GM21576 (cell line): ENCODE results near the gene IFI27L2.

Experiments
- ATAC-seq: cut with Tn5 transposase; IDR thresholded peaks from one replicate; pipeline ENCODE4 v1.9.1; 2021; ENCODE audit warnings: mild to moderate bottlenecking, moderate library complexity; ENCODE audit not compliant: unreplicated experiment

The IFI27L2 gene

DNA sequence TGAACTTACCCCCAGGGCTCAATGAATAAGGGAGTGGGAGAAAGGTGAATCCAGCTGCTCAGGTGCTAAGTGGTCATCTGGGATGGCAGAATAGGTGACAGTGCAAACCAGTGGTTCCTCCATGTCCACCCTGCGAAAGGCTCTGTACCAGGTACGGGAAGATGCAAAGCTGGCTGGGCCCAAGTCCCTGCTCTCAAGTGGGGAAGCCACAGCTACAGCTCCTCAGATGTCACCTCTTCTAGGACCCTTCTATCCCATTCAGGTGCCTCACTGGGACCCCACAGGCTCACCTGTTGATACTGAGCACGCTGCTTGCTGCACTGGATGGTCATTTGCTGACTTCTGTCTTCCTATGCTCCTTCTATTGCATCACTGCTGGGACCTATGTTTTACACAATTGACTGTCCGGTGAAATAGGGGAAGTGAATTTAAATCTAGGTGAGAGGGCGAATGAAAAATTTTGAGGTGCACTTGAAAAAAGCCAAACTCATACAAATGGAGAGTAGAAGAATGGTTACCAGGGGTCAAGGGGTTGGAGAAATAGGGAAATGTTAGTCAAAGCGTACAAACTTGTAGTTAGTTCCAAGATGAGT is 24.4 kb upstream of the IFI27L2 start:
- ATAC-seq = no peak

- no peak for ATAC-seq
Observed at GRCh38 chr14:94152676-94153075, 23.3 kb upstream of the IFI27L2 start.

DNA sequence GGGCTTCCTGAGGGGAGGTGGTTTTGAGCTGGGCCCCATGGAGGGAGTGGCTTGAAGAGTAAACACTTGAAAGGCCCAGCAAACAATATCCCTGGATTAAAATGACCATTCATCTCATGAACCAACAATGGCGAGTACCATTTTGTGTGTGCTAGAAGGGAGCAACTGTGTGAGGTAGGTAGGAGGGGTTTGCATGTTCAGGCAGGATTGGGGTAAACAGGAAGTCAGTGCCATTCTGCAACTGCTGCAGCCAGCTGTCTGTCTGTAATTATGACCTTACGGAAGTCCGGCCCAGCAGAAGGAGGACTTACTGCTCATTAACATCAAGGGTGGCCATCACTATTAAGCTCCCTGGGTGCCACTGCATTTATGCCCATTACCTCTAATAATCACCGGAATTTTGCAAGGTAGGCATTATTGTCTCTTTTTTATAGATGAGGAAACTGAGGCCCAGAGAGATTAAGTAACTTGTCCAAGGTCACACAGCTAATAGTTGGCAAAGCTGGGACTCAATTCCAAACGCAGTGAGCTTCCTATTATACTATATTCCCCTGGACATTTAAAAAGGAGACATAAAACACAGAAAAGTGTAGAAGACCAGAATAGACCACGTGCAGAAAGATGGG is 16.6 kb upstream of the IFI27L2 start:
- ATAC-seq = no peak

- no peak for ATAC-seq
Observed at GRCh38 chr14:94144765-94145164, 15.4 kb upstream of the IFI27L2 start.

- no peak for ATAC-seq
Observed at GRCh38 chr14:94143711-94144110, 14.3 kb upstream of the IFI27L2 start.

GRCh38 chr14:94143239-94143638 is 13.8 kb upstream of the IFI27L2 start:
- no peak for ATAC-seq

DNA sequence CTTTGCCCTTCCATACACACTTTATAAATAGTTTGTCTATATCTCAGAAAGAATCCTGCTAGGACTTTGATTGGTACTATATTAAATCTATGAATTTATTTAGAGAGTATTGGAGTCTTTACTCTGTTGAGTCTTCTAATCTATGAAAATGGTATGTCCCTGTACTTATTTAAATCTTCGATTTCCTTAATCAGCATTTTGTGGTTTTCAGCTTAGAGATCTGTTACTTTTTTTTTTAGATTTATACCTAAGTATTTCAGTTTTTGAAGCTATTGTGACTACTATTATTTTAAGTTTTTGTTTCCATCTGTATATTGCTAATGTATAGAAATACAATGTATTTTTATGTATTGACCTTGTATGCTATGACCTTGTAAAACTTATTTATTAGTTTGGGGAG is 13.4 kb upstream of the IFI27L2 start:
- ATAC-seq = no peak

DNA sequence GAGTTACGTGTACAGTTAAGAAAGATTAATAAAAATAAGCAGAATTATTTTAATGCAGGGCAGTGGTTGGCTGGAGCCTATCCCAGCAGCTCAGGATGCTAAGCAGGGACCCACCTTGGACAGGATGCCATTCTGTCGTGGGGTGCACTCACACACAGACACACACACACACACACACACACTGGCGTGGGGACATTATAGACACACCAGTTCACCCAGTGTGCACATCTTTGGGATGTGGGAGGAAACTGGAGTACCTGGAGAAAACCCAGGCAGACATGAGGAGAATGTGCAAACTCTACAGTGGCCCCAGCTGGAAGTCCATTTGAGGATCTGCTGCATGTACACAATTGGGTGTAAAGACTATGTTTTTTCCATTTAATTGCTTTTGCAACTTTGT is 12.8 kb upstream of the IFI27L2 start:
- no peak for ATAC-seq

DNA sequence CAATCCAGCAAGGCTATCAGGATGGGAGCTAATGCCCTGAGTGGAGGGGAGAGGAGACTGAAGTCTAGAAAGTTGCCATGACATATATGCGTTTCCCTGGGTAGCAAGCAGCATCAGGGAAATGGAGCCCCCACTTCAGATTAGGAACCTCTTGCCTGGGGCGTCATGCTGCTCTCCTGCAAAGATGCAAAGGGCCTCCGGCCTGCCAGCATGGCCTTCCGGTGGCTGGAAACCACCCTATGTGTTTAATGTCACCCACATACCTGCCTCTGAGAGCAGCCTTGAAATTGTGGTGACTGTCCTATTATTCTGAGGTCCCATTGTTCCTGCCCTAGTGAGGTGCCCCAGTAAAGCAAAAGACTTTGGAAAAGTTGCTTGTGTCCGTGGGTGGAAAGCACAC is 10.0 kb upstream of the IFI27L2 start:
- ATAC-seq = no peak

GRCh38 chr14:94139006-94139405 is 9.6 kb upstream of the IFI27L2 start:
- ATAC-seq = no peak

GRCh38 chr14:94138251-94138650 is 8.8 kb upstream of the IFI27L2 start:
- no peak for ATAC-seq

GRCh38 chr14:94136575-94137331 is 7.3 kb upstream of the IFI27L2 start:
- no peak for ATAC-seq

DNA sequence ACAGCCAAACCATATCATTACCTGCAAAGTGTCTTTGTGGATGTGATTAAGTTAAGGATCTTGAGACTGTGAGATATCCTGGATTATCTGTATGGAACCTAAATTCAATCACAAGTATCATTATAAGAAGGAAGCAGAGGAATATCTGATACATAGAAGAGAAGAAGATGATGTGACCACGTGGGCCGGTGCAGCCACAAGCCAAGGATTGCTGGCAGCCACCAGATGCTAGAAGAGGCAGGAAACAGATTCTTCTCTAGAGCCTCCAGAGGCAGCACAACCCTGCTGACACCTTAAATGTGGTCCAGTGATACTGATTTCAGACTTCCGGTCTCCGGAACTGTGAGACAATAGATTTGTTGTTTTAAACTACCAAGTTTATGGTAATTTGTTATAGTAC is 6.1 kb upstream of the IFI27L2 start:
- ATAC-seq = no peak

DNA sequence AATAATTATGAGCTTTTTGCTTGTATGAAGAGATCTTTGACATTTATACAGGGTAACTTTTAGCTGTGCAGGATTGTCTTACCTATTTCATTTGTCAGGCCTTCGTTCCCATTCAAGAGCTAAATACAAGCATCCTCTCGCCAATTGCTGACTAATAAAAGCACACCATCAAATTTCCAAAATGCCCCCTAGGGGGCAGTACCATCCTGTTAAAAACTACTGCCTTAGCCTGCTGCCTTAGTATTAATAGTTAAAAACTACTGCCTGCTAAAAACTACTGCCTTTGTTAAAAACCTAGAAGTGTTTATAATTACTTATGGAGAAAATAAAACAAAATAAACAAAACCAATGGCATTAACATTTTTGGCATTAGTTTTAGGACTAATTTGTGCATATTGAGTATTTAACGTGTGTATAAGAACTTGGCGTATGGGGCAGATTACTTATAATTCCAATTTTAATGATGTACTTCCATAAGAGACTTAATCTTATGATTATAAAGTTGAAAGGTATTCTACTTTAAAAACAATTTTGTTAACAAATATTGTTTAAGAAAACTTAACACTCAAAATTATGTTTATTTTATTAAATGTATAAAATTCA is 3.0 kb upstream of the IFI27L2 start:
- ATAC-seq = peak; percentile 45

DNA sequence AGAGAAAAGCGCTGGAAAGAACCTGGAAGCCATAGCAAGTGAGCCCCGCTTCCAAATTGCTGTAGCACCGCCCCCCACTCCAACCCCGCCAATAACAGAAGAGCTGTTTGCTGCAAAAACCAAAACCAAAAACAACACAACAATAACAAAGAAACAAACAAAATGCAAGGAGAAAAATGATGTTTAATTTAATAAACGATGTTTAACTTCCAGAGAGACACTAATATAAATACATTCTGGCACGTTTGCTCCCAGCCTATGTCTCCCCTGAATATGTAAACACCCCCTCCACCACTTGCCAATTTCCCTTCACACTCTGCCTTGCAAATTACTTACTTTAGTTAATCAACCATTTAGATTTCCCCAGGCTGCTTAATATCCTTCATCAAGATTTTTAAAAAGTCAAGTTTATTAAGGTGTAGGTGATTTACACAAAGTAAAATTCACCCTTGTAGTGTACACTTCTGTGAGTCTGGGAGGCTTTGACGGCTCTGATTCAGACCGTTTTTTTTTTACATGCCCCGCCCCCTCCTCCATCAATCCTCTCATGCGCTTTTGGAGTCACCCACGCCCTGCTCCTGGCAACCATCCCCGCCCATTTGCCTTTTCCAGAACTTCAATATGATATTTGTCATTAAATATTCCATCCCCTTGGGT is 482 bp upstream of the IFI27L2 start:
- ATAC-seq = no peak

DNA sequence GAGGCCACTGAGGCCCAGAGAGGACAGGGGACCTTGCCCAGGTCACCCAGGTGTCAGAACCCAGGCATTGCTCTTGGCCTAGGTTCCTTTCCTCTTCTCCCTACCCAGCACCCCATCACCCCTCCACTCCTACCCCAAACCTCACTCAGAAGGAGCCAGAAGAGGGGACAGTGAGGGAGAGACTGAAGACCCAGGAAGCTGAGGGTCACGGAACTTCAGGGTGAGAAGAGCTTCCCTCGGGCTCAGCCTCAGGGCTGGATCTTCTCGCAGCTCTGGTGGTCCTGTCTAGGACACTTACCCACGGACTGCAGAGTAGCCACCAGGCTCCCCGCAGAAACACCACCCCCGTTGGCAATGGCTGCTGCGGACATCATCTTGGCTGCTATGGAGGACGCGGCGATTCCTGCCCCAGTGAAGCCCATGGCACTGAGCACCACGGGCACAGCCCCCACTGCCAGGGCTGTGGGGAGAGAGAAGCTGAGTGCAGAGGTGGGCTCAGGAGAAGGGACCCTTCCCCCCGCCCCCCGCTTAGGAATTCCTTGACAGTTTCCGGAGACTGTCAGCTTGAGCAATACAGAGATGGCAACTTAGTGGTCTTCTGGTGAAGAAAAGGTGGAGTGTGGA is 1.1 kb downstream of the IFI27L2 start:
- no peak for ATAC-seq

DNA sequence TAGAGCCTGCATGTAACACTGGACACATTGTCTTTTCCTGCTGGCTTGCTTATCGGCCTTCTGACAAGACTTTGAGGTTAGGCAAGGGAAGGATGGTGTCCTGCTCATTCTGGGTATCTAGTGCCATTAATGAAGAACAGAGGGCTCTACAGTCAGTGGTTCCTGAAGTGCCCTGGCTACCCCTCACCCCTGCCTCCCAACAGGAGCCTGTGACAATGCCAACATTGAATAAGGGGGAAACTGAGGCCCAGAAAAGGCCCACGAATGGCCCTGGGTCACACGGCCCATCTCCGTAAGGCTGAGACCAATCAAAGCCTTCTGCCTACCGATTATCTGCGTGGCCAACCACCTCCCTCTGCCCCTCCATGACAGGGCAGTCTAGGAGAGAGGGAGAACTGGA is 2.1 kb downstream of the IFI27L2 start:
- no peak for ATAC-seq

DNA sequence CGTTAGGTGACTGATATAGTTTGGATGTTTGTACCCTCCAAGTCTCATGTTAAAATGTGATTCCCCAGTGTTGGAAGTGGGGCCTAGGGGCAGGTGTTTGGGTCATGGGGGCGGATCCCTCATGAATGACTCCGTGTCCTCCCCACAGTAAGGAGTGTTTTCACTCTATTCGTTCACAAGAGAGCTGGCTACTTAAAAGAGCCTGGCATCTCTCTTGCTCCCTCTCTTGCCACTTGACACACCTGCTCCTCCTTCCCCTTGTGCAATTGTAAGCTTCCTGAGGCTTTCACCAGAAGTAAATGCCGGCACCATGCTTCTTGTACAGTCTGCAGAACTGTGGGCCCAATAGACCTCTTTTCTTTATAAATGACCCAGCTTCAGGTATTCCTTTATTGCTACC is 2.6 kb downstream of the IFI27L2 start:
- no peak for ATAC-seq

DNA sequence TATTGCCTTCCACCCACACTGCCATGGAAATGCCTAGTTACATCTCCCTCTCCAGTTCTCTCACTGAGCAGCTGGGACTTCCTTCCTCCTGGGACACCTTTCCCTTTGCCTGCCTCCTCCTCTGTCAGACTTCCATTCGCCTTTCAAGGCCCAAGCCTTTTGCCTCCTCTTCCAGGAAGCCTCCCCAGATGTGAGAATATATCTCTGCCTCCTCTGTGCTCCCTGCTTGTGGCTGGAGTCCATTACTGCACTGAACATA is 3.1 kb downstream of the IFI27L2 start:
- ATAC-seq = no peak

DNA sequence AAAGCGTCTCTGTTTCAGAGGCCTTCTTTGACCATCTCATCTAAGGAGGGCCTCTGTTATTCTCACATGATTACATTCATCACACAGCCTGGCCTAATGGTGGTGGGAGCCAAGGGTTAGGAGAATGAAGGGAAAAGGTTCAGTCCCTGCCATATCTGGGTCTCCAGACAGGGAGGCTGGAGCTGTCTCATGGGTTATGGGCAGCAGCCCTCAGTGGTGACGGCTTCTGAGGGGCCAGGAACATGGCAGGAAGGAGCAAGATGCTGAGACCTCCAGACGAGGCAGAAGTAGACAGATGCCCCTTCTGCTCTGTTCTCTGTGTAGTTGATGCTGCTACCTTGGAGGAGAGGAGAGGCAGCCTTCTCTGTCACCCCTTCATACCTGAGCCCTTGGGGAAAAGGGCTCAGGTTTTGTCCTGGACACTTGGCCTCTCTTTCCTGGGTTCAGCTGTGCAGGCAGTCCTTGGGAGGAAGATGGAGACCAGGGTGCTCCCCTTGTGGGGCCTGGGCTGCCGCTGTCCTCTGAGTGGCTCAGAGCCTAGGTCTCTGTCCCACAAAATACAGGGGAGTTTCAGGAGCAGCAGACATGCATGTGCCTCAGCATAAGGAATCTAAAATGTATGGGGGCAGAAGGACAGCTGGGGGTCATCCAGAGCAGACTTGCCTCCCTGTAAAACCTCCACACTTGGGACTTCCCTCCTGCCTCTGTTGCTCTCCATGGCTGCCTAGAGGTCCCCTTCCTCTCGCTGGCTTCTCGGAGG is 3.6 kb downstream of the IFI27L2 start:
- ATAC-seq = no peak
